ENCODE measurements around the gene ZNF283. TPM values are rescaled to one million over a fixed set of nuclear protein-coding genes. Genes with fewer than 3 reads are reported as not detected.
A peak's percentile ranks its signal among the peaks of the same experiment; 100 is the strongest.

Gene ZNF283
- total and polyA plus RNA-seq, 9 of the 15 experiments (the other 6 are each of a cell fraction or from before 2014, with no cell fraction given): 6.0 to 19.5 (median 9.8) TPM

DNA sequence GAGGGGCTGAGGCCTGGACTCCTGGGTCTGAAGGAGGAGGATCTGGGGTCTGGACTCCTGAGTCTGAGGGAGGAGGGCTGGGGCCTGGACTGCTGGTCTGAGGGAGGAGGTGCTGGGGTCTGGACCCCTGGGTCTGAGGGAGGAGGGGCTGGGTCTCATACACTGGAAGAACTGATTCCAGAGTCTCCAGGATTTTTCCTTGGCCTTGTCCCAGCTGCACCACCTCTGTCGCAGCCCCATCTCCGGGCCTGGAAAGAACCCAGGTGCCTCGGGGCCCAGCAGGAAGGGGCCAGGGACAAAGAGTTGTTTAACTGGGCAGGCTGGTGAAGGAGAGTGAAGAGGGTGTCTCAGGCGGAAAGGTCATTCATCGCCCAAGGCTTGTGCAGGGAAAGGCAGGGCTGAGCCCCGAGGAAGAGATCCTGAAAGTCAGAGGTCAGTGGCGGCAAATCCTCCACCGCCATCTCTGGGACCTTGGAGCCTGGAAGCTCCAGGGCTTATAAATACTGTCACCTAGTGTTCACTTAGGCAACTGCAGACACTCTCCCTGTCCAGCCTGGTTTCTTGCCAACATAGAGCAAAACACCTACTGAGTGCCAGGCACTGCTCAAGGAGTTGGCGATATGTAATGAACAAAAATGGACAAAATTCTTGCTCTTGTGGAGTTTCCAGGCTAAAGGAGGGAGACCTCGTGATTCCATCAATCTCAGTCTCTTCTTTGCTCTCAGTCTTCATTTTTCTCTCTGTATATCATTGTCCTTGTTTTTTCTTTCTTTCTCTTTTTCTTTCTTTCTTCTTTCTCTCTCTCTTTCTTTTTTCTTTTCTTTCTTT is 41.9 kb upstream of the ZNF283 start (continued):
- TF ChIP-seq SIN3A (IDR thresholded peaks at IDR 0.05; ENCODE audit: borderline replicate concordance in 2 of 2, control insufficient read depth in 1 of 2, low read depth in 2 of 2, low read length in 2 of 2): no peak
- TF ChIP-seq KLF13 (tag; IDR thresholded peaks at IDR 0.05; ENCODE audit: borderline replicate concordance, low read depth): 0 out of 2 replicates have a peak, but pooled peaks have one; percentile 9
- TF ChIP-seq BRD9 (IDR thresholded peaks at IDR 0.05; ENCODE audit: low read depth, partially characterized antibody): peak; percentile 96
- TF ChIP-seq CC2D1A (IDR thresholded peaks at IDR 0.05): peak; percentile 75; the same call in 1 of the 2 replicates
- no peak for TF ChIP-seq ZNF830 (CRISPR knock-in tag; IDR thresholded peaks at IDR 0.05)
- no peak for TF ChIP-seq FOXJ2 (tag; IDR thresholded peaks at IDR 0.05)
- TF ChIP-seq, protein P1, sequence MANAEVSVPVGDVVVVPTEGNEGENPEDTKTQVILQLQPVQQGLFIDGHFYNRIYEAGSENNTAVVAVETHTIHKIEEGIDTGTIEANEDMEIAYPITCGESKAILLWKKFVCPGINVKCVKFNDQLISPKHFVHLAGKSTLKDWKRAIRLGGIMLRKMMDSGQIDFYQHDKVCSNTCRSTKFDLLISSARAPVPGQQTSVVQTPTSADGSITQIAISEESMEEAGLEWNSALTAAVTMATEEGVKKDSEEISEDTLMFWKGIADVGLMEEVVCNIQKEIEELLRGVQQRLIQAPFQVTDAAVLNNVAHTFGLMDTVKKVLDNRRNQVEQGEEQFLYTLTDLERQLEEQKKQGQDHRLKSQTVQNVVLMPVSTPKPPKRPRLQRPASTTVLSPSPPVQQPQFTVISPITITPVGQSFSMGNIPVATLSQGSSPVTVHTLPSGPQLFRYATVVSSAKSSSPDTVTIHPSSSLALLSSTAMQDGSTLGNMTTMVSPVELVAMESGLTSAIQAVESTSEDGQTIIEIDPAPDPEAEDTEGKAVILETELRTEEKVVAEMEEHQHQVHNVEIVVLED (CRISPR knock-in tag; IDR thresholded peaks at IDR 0.05): no peak
- TF ChIP-seq SAFB (IDR thresholded peaks at IDR 0.05; ENCODE audit: borderline replicate concordance, low read depth, low read length): no peak
- TF ChIP-seq ZFX (CRISPR knock-in tag; IDR thresholded peaks at IDR 0.05): peak; percentile 73
- TF ChIP-seq JUN (IDR thresholded peaks at IDR 0.05; ENCODE audit: borderline replicate concordance, low read depth, low read length): no peak
- no peak for TF ChIP-seq JUN (CRISPR knock-in tag; IDR thresholded peaks at IDR 0.05; ENCODE audit: borderline replicate concordance)
- TF ChIP-seq MAFF (IDR thresholded peaks at IDR 0.05; ENCODE audit: low read length): no peak
- no peak for TF ChIP-seq ELF1 (tag; IDR thresholded peaks at IDR 0.05)
- TF ChIP-seq TEAD4 (IDR thresholded peaks at IDR 0.05; ENCODE audit: low read length): 0 out of 2 replicates have a peak, but pooled peaks have one; percentile 18
- no peak for TF ChIP-seq TEAD4 (CRISPR knock-in tag; IDR thresholded peaks at IDR 0.05; ENCODE audit: borderline replicate concordance)
- no peak for TF ChIP-seq EP400 (IDR thresholded peaks at IDR 0.05)
- TF ChIP-seq NR2C1 (IDR thresholded peaks at IDR 0.05): peak; percentile 85
- TF ChIP-seq NR2C1 (tag; IDR thresholded peaks at IDR 0.05): peak; percentile 91
- no peak for TF ChIP-seq MTA3 (IDR thresholded peaks at IDR 0.05; ENCODE audit: borderline replicate concordance)
- no peak for TF ChIP-seq MCM5 (IDR thresholded peaks at IDR 0.05; ENCODE audit: low read depth)
- no peak for TF ChIP-seq CHCHD3 (CRISPR knock-in tag; IDR thresholded peaks at IDR 0.05)
- TF ChIP-seq, protein P2, sequence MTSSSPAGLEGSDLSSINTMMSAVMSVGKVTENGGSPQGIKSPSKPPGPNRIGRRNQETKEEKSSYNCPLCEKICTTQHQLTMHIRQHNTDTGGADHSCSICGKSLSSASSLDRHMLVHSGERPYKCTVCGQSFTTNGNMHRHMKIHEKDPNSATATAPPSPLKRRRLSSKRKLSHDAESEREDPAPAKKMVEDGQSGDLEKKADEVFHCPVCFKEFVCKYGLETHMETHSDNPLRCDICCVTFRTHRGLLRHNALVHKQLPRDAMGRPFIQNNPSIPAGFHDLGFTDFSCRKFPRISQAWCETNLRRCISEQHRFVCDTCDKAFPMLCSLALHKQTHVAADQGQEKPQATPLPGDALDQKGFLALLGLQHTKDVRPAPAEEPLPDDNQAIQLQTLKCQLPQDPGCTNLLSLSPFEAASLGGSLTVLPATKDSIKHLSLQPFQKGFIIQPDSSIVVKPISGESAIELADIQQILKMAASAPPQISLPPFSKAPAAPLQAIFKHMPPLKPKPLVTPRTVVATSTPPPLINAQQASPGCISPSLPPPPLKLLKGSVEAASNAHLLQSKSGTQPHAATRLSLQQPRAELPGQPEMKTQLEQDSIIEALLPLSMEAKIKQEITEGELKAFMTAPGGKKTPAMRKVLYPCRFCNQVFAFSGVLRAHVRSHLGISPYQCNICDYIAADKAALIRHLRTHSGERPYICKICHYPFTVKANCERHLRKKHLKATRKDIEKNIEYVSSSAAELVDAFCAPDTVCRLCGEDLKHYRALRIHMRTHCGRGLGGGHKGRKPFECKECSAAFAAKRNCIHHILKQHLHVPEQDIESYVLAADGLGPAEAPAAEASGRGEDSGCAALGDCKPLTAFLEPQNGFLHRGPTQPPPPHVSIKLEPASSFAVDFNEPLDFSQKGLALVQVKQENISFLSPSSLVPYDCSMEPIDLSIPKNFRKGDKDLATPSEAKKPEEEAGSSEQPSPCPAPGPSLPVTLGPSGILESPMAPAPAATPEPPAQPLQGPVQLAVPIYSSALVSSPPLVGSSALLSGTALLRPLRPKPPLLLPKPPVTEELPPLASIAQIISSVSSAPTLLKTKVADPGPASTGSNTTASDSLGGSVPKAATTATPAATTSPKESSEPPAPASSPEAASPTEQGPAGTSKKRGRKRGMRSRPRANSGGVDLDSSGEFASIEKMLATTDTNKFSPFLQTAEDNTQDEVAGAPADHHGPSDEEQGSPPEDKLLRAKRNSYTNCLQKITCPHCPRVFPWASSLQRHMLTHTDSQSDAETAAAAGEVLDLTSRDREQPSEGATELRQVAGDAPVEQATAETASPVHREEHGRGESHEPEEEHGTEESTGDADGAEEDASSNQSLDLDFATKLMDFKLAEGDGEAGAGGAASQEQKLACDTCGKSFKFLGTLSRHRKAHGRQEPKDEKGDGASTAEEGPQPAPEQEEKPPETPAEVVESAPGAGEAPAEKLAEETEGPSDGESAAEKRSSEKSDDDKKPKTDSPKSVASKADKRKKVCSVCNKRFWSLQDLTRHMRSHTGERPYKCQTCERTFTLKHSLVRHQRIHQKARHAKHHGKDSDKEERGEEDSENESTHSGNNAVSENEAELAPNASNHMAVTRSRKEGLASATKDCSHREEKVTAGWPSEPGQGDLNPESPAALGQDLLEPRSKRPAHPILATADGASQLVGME (CRISPR knock-in tag; IDR thresholded peaks at IDR 0.05): no peak
- no peak for TF ChIP-seq ARID1B (IDR thresholded peaks at IDR 0.05)

Data from K562 (cell line).